DMS79 (cell line): ENCODE results near the gene P2RX7.
"Not testable (repeated sequence)": the region's sequence is repeated elsewhere in the genome, so short reads cannot be mapped to it uniquely, and the experiment has no call there.

ENCODE experiments used
- DNase-seq: peaks from one replicate; lab custom pipeline; 2025; lab: John Stamatoyannopoulos, UW

Gene P2RX7

DNA sequence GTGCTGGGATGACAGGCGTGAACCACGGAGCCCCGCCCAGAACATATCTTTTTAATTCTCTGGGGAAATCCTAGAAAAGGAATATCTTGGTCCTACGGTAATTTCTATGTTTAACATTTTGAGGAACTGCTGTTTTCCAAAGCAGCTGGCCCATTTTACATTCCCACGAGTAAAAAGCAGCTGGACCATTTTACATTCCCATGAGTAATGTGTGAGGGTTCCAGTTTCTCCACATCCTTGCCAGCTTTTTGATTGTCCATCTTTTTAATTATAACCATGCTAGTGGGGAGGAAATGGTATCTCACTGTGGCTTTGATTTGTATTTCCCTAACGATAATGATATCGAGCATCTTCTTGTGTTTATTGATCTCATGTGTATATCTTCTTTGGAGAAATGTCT, 72.8 kb downstream of the P2RX7 start:
- DNase-seq, result no peak

DNA sequence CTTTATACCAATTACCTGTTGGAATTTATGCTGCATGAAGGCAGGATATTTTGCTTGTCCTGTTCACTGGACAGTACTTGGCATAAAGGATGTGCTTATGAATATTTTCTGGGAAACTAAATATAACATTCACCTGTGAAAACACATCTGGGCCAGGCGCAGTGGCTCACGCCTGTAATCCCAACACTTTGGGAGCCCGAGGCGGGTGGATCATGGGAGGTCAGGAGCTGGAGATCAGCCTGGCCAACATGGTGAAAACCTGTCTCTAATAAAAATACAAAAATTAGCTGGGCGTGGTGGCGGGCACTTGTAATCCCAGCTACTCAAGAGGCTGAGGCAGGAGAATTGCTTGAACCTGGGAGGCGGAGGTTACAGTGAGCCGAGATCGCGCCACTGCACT, 75.9 kb downstream of the P2RX7 start:
- not testable (repeated sequence) for DNase-seq

DNA sequence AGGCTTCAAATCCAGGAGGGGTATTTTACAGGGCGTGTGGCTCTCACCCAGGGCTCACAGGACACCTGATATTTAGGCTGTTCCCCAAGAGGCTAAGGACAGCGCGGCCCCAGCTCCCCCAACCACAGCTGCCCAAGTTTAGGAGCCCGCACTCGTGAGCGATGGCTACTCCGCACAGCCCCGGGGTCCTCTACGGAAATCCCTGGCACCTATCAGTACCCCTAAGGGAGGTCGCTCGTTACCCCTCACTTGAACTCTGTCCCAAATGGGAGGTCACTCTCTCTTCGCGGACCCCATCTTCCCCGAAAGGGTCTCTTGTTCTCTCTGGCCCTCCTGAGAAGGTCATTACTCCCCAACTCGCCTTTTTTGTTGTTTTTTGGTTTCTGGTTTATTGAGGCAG, 76.5 kb downstream of the P2RX7 start:
- no peak for DNase-seq

DNA sequence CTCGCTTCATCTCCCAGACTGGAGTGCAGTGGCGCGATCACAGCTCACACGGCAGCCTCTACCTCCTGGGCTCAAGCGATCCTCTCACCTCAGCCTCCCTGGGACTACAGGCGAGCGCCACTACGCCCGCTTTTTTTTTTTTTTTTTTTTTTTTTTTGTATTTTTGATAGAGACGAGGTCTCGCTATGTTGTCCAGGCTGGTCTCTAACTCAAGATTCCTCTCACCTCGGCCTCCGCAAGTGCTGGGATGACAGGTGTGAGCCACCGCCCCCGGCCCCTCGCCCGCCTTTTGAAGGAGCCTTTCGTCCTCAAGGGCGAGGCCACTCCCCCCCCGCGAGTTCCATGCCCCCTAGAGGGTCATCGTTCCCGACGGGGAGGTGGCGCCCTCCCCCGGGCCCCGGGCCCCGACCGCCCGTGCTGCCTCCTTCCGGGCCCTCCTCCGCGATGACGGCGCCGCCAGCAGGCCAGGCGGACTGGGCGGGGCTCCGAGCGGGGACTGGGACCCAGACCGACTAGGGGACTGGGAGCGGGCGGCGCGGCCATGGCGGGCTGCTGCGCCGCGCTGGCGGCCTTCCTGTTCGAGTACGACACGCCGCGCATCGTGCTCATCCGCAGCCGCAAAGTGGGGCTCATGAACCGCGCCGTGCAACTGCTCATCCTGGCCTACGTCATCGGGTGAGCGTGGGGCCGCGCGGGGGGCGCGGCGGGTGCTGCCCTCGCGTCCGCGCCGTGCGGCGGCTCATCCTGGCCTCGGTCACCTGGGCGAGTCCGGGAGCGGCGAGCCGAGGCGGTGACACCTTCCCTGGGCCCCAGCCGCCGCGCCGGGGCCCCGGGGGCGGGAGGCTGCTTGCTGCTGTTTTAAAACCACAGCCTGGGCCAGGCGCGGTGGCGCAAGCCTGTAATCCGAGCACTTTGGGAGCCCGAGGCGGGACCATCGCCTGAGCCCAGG, 77.2 kb downstream of the P2RX7 start, which contains the start of gene P2RX4:
Gene P2RX4, plus strand, starts transcription at position 506 of the 949 bp plus-strand sequence. Its CDS starts 36 bp downstream, at position 542.
- peak; percentile 74 for DNase-seq

DNA sequence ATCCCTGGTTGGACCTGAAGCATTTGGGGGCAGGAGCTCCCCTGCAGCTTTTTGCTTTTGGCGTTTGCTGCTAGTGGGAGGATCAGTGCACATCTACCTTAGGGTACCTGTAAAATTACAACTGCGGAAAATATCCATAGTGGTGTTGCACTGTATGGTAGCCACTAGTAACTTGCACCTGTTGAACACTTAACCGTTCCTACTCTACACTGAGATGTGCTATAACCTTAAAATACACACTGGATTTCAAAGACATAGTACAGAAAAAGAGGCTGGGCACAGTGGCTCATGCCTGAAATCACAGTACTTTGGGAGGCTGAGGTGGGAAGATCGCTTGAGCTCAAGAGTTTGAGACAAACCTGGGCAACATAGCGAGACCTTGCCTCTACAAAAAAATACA, 80.2 kb downstream of the P2RX7 start:
- no peak for DNase-seq

DNA sequence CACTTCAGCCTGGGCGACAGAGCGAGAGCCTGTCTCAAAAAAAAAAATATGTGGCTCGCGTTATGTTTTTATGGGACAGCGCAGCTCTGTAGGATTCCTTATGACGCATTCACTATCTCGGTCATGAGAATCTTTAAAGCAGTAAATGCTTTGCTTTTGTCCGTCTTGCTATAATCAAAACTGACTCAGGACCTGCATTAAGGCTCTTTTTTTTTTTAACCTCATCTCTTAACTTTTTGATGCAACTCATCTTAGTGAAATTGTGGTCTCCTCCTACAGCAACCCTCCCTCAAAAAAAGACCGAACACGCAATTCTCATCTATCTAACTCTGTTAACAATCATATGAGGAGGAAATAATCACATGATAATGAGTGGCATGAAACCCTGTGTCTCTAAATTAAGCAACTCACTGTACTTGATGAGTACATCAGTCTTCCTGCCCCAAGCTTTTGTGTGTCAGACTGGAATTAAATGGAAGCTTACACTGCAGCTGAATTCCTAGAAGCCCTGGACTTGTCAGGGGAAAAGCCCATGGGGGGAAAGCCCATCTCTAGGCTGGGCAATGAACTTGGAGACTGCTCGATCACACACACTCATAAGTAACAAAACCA, 81.6 kb downstream of the P2RX7 start:
- DNase-seq, result no peak

DNA sequence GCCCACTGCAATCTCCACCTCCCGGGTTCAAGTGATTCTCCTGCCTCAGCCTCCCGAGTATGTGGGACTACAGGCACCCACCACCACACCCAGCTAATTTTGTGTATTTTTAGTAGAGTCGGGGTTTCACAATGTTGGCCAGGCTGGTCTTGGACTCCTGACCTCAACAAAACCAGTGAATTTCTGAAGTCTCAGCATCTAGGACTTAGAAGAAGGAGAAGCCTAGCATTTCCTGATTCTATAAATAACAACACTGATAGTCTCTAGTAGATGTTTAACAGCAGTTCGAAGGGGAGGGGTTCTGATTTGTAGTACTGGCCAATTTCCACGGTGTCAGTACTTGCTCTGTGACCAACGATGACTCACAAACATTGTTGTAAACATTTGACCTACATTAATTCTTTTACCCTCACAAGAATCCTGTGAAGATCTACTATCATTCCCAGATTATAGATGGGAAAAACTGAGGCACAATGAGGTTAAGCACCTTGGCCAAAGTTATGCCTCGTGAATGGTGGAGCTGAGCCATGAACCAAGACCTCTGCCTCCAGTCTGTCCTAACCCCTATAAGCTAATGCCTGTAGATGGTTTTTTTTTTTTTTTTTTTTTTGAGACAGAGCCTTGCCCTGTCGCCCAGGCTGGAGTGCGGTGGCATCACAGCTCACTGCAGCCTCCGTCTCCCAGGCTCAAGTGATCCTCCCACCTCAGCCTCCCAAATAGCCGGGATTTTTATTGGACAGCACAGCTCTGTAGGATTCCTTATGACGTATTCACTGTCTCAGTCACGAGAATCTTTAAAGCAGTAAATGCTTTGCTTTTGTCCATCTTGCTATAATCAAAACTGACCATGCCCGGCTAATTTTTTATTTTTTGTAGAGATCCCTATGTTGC, 82.4 kb downstream of the P2RX7 start:
- no peak for DNase-seq

DNA sequence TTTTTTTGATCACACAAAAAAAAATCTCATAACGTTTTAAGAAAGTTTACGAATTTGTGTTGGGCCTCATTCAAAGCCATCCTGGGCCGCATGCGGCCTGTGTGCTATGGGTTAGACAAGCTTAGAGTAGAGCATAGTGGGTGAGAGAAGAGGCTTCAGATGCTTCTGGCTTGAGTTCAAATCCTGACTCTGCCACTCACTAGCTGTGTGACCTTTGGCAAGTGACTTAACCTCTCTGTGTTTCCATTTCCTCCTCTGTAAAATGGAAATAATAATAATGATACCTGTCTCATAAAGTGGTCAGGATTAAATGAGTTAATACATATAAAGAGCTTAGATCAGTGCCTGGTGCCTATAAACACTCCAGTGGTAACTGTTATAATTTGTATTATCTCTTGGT, 83.4 kb downstream of the P2RX7 start:
- no peak for DNase-seq

DNA sequence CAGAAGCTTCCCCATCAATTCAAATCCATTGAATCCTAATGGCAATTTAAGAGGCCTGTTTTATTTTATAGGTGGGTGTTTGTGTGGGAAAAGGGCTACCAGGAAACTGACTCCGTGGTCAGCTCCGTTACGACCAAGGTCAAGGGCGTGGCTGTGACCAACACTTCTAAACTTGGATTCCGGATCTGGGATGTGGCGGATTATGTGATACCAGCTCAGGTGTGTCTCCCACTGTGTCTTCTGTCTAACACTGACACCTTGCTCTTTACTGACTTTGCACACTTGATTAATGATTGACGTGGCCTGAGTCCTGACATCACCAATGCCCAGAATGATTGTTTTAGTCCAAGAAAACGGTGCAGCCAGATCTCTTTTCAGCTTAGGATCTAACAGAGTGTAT, 84.4 kb downstream of the P2RX7 start:
- no peak for DNase-seq

DNA sequence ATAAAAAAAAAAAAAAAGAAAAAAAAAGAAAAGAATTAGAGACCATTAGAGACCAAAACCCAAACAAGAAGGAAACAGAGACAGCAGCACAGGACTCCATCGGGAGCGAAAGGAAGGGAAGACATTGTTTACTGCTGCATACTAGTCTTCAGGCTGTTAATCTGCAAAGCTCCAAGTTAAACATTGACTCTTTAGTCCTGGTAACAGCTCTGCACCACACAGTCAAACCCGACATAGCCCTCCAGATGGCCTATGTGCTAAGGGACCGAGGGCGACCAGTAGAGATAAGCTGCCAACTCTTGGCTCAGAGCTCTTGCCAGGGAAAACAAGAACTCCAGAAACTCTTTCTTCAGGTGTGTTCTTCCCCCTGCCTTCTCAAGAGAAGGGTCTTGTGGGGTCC, 85.1 kb downstream of the P2RX7 start:
- no peak for DNase-seq

DNA sequence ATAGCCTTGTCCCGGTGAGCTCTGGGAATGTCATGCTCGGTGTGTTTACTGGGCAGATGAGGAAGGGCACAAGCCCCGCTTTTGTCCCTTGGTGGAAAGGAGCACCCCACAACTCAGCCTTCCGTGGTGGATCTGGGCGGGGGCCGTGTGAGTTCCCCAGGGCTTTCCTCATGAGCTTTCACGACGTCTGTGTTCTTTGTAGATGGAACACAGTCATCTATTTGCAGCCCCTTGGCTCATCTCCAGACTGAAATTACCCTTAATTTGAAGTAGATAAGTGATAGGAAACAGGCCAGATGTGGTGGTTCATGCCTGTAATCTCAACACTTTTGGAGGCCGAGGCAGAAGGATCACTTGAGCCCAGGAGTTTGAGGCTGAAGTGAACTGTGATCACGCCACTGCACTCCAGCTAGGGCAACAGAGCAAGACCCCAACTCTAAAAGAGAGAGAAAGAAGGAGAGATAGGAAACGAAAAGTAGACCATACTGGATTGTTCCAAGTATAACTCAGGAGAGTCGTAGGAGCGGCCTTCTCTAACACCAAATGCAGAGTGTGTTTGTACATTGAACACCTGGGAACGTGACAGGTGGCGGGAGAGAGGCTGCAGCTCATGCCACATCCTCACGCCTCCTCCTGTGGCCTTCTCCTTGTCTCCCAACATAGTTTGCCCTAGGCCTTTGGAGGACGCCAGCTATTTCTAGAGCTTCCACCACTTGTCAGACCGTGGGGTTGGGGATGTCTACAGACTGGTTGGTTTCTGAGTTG, 86.1 kb downstream of the P2RX7 start:
- DNase-seq, result no peak

DNA sequence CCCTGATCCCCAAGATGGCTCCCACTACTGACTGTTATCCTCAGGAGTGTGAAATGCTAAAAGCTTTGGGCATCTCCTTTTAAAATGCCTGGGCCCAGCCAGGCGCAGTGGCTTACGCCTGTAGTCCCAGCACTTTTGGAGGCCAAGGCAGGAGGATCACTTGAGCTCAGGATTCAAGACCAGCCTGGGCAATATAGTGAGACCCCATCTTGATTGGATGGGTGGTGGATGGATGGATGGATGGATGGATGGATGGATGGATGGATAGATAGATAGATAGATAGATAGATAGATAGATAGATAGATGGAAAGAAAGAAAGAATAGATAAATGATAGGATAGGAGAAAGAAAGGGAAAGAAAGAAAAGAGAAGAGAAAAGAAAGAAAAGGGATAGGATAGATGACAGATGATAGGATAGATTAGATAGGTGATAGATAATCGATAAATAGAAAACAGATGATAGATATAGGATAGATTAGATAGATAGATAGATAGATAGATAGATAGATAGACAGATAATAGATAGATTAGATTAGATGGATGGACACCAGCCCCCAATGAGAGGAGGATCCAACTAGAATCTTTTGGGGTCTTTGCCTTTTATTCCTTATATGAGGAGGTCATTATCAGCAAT, 86.8 kb downstream of the P2RX7 start:
- no peak for DNase-seq

DNA sequence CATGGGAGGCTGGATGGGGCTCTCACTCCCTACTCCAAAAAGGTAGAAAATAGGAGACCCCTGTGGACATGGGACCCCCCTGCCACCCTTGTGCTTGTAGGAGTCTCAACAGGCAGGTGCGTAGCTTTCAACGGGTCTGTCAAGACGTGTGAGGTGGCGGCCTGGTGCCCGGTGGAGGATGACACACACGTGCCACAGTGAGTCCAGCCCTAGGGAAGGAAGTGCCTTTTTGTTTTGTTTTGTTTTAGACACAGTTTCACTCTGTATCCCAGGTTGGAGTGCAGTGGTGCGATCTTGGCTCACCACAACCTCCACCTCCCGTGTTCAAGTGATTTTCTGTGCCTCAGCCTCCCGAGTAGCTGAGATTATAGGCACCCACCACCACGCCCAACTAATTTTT, 90.2 kb downstream of the P2RX7 start:
- DNase-seq, result no peak

DNA sequence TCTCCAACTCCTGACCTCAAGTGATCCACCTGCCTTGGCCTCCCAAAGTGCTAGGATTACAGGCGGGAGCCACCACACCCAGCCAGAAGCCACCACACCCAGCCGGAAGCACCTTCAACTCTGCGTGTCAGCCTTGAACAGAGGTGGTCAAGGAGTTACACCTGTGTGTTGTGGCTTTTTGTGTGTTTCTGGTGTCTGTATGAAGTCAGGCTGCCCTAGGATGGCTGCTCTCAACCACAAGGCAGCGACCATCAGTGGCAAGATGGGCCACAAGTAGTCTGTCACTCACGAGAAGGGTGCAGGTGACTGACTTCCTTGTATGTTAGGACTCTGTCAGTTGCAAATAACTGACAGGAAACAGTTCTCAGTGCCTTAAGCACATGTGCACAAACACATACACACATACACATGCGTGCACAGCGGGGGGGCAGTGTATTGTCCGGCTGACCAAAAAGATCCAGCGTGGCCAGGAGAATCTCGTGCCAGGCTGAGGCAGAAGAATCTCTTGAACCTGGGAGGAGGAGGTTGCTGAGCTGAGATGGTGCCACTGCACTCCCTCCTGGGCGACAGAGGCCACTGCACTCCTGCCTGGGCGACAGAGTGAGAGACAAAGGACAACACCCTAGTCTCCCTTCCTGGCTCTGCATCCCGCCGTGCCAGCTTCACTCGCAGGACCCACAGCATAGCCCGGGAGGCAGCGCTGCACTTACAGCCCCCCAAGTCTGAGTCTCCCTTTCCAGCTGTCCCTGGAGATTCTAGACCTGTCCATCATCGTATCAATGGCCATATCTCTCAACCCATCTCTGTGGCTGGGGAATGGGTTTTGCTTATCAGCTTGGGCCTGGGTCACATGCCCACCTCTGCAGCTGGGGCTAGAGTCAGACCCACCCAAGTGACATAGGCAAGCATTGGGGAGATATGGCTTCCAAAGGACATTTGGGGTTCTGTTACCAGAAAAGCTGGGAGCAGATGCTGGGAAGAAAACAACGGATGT, 90.9 kb downstream of the P2RX7 start:
- no peak for DNase-seq

DNA sequence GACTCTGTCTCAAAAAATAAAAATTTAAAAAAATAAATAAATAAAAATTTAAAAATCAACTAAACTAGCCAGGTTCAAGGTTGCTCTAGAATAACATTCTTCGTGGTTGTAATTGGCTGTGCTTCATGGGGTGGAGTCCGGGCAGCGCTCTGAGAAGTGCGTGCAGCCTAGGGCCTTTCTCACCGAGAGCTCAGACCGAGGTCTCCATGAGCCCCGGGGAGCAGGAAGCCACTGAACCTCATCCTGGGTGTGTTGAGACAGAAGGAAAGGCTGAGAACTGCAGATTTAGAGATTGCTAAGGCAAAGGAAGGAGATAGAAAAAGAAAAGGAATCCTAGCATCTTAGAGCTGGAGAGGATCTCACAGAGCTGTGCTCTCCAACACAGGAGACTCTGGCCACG, 91.9 kb downstream of the P2RX7 start:
- DNase-seq, result no peak

DNA sequence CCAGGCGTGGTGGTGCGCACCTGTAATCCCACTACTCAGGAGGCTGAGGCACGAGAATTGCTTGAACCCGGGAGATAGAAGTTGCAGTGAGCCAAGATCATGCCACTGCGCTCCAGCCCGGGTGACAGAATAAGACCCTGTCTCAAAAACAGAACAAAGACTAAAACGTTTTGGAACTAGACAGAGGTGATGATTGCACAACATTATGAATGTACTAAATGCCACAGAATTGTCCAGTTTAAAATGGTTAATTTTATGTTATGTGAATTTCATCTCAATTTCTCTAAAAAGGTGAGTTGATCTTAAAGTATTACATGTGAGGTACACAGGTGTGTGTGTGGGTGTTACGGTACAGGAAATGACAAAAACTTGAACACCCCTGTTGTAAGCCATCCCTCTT, 93.7 kb downstream of the P2RX7 start:
- no peak for DNase-seq

DNA sequence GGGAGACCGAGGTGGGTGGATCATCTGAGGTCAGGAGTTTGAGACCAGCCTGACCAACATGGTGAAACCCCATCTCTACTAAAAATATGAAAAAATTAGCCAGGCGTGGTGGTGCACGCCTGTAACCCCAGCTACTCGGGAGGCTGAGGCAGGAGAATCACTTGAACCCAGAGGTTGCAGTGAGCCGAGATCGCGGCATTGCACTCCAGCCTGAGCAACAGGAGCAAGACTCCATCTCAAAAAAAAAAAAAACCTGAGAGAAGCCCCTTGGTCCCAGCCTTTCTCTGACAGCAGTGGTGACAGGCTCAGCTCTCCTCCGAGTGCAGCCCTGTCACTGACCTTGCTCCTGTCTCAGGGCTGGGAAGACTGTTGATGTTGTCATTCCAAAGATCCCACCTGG, 94.2 kb downstream of the P2RX7 start:
- not testable (repeated sequence) for DNase-seq

DNA sequence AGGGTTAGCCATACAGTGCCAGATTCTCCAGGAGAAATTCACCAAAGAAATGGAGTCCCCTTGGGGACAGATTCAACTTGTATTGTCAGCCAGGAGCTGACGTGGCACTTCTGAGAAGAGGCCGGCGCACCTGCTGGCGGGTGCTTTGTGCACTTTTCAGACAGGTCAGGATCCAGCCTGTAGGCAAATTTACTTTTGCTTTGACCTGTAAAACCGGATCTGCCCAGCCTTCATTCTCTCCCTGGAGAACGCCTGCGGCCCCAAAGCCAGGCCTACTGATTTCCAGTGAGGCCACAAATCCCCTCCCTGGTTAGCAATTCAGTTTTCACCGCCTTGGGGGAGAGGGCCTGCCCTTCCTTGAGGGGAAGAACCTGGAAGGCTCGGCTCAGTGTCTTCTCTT, 94.6 kb downstream of the P2RX7 start:
- peak; percentile 86 for DNase-seq

DNA sequence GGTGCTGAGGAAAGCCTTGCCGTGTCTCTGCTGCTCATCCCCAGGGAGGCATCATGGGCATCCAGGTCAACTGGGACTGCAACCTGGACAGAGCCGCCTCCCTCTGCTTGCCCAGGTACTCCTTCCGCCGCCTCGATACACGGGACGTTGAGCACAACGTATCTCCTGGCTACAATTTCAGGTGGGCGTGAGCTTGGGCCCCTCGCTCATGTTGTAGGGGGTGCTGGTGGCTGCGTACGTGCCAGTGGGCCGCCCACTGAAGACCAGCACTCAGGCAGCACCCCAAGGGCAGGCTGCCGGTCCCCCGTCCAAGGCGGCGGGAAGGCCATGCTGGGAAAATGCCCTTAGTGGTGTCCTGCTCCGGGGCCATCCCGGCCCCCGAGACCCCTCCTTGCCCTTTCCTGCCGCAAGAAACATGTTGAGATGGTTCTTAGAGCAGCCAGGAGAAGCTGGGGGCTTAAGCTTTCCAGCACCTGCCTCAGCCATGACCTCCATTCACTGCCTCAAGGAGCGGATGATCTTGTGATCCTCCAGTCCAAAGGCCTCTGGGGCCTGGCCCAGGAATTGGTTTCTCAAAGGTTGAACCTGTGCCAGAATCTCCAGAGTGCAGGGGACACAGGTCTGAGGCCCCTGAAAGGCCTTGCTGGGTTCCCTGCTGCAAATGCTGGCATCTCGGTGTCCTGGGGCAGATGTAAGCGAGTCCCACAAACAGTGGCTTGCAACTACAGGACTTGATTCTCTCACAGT, 96.4 kb downstream of the P2RX7 start:
- no peak for DNase-seq
